ENCODE measurements around the gene GFAP.
A peak's percentile ranks its signal among the peaks of the same experiment; 100 is the strongest.

Gene GFAP

DNA sequence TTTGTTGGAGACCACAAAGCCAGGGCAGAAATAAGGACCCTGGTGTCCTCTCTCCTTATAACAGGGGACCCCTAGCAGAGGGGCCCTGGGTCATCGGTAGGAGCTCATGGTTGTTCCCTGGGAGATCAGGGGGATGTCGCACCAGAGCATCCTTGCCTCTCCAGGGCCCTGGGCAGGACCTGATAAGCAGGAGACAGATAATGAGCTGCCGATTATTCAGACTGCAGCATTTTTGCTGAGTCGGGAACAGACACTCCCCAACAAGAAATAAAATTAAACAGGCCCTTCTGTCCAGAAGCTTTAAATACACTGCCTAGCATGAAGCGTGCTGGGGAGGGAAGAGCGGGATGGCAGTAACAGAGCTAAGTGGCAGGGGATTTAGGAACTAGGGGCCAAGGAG is 15.4 kb upstream of the GFAP start:
- DNase-seq = no peak

GRCh38 chr17:44928950-44929720 is 13.8 kb upstream of the GFAP start:
- DNase-seq = no peak

- no peak for DNase-seq
Measured at GRCh38 chr17:44928136-44928535, 12.8 kb upstream of the GFAP start.

DNA sequence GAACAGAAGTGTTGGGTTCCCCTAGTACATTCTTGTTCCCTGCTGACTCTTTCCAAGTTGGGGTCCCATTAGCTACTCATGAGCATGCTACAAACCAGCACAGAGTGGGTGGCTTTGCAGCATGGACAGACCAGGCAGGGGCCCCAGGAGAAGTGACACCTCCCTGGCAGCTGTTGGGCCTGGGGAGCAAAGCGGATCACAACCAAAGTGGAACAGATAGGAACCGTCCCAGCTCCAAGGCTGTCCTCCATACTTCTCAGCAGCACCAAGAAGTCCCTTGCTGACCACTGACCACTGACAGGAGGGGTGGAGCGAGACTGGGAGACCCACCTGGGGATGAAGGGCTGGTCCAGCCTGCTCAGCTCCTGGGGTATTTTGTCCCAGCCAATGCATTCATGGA is 12.4 kb upstream of the GFAP start:
- DNase-seq = no peak

DNA sequence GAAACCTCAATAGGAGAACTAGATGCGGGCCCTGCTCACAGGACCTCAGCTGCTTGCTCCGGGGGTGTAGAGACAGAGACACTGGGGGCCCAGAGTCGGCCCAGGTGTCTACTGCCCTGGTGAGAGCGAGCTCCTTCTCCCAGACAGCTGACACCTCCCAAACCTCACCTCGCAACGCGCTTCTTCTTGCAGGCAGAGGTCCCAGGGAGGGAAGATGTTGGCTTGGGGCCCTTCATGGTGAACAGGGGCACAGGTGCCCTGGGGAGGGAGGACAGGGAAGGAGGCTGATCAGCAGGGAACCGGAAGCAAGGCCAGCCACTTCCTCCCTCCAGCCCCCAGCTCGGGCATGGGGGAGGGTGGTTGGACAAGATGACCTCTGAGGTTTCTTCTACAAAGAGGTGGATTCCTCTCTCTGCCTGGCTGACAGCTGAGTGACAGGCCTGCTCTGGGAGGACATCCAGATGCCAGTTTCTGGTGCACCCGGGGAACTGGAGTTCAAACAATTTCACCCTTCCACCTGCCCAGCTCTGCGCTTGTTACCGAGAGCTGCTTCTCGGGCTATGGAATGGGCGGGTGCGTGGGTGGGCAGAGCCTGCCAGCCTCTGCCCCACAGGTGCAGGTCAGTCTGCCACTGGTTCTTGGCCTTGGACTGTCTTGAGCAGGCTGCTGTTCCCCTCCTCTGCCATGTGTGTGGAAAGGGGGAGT is 11.7 kb upstream of the GFAP start:
- DNase-seq = no peak

- DNase-seq = no peak
Measured at GRCh38 chr17:44925731-44926697, 10.7 kb upstream of the GFAP start.

GRCh38 chr17:44924107-44924544 is 8.8 kb upstream of the GFAP start:
- DNase-seq = no peak

DNA sequence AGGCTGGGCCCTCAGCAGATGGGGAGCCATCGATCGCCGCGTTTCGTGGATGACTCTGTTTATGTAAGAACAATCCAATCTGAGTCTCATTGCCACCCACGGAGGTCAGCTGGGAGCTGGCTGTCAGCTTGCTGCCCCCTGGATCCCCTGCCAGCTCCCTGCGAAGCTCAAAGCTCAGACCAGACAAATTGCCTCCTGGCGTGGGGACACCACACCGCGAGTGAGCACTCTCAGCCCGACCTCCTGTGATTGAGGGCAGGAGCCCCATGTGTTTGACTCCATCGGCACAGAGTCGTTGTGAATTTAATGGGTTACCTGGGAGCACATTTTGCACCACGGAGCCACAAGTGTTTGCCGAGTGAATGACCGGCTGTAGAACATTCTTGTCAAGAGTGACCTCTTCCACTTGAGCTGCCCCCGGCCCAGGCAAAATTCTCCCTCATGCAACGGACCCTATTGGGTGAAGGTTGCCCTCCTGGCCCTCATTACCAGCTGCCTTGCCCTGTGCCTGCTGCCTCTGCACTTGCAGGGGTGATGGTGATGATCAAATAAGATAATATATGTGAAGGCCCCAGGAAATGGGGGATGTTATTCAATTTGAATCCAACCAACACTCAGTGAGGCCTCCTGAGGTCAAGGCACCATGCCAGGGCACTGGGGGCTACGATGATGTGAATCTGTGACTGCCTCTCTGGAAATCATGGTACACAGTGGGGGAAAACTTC is 7.6 kb upstream of the GFAP start:
- DNase-seq = no peak

DNA sequence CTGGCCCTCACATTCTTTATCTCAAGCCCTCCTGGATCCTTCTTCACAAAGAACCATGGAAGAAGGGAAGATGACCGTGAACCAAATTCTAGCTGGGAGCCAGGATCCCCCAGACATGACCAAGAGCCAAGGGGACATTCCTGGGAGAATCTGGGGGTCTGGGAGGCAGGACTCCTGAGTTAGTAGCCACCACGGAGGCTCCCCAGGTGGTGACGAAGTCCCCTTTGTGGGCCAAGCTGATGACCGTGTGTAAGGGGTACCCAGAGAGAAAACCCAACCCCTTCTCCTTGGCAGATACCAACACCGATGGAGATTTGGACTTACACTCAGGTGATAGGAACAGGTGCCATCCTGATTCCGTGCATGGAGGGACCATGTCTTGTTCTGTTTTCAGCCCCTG is 6.8 kb upstream of the GFAP start:
- no peak for DNase-seq

DNA sequence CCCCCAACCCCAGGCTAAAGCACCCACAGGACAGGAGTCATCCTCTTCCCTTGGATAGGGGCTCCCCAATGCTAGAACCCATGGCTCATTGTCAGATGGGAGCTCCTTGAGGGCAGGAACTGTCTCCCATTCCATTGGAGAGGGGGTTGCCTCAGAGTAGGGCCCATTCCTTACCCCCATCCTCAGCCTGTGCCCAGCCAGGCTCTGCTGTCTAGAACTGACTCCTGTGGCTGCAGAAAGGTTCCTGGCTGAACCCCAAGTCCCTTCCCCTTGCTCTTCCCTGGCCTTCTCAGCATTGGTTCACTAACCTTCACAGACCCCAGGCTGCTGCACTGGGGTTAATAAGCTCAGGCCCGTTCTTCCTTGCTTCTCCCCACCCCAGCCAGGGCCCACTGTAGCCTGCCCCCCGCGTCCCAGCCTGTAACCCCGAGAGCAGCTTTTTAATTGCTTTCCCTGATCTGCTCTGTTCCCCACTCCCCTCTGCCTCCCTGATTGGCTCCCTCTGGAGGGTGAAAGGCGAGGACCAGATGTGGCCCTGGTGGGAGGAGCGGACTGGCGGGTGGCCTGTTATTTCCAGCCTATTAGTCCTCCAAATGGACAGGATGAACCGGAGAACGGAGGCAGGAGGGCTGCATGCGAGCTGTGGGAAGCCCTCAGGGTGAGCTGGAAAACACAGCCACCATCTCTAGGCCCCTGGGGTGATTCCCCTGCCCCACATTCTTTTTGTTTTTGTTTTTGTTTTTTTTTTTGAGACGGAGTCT is 6.0 kb upstream of the GFAP start:
- DNase-seq = no peak

DNA sequence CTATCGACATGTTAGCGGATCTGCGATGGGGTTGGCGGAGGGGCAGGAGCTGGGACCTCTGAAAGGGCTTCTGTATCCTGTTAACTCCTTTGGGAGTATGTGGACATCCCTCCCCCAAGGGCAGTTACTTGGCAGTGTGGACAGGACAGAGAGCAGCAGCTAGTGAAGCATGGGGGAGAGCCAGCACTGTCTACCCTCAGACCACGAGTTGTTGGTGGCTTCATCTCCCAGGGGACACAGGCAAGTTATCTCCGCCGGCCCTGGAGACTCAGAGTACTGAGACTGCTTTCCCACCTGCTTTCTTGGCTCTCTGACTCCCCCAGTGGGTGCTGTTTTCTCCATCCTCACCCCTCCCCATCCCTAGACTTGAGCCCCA is 5.3 kb upstream of the GFAP start:
- no peak for DNase-seq

GRCh38 chr17:44919885-44920564 is 4.7 kb upstream of the GFAP start:
- peak; percentile 84 for DNase-seq

DNA sequence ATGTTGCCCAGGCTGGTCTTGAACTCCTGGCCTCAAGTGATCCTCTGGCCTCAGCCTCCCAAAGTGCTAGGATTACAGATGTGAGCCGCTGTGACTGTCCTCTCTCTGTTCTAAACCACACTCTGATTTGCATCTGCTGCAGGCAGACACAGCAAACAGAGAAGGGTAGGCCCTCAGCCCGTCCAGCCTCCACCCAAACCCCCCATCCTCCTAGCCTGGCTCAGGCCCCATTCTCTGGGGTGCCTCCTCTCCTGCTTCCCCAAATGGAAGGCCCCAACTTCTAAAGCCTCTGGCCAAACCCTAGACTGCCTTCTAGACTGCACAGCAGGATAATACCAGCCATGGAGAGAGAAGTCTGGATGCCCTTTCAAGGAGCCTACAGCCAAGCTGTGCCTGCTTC is 4.1 kb upstream of the GFAP start:
- DNase-seq = no peak

GRCh38 chr17:44918006-44918405 is 2.7 kb upstream of the GFAP start:
- DNase-seq = no peak

DNA sequence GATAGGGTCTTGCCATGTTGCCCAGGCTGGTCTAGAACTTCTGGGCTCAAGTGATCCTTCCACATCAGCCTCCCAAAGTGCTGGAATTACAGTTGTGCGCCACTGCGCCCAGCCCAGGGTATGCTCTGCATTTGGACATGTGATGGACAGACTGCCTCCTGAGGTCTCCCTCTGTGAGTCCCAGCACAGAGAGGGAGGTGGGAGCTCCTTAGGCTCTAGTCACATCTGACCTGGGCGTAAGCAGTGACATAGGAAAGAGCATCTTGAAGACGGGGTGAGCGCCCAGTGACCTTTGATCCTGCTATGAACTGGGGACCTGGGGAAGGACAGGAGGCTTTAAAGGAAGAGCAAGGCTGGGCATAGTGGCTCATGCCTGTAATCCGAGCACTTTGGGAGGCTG is 2.2 kb upstream of the GFAP start:
- DNase-seq = no peak

GRCh38 chr17:44916781-44917241 is 1.5 kb upstream of the GFAP start:
- peak; percentile 75 for DNase-seq

GRCh38 chr17:44915862-44916780 is 821 bp upstream of the GFAP start:
- no peak for DNase-seq

- DNase-seq = peak; percentile 40
Measured at GRCh38 chr17:44914698-44915271, 515 bp downstream of the GFAP start.

DNA sequence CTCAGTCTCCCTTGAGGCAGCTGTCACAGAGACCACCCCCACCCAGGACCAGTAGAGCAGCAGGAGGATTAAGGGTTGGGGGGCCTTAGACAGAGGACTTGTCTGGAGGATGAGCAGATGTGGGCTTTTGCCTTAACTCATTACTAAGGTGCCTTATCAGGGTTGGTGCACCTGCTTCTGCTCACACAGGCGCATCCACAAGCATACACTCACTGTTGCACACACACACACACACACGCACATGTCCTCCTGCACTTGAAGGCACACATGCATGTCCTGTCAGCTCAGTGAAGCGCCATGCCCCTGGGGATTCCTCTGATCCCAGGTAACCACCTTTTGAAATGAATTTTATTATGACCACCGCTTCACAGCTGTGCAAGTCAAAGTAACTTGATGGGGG is 1.2 kb downstream of the GFAP start:
- no peak for DNase-seq

- DNase-seq = no peak
Measured at GRCh38 chr17:44913676-44914075, 1.6 kb downstream of the GFAP start.

All from midbrain (tissue), 1 donor.